ENCODE results near the gene POLE. TPM values are rescaled to one million over a fixed set of nuclear protein-coding genes. Genes with fewer than 3 reads are reported as not detected.

Gene POLE
- polyA plus RNA-seq, 1 of the 3 experiments (the other 2 are of a cell fraction) = 20.1 TPM

- Histone ChIP-seq H4K20me1 (ENCODE audit: insufficient read depth) (no peaks in the 10 kb centered on the region), H3K9ac (no peak overlapping the region), H3K9me3 (no peaks in the 10 kb centered on the region), H3K27ac (ENCODE audit: low read depth in 2 of 2, low read length in 1 of 2) (no peak overlapping the region), H3K4me2 (no peak overlapping the region), H3K4me1 (ENCODE audit: control insufficient read depth in 1 of 2, insufficient read depth in 2 of 2, low read depth in 1 of 2, low read length in 1 of 2) (no peaks in the 10 kb centered on the region), H3K27me3 (ENCODE audit: insufficient read depth) (no peaks in the 10 kb centered on the region), H3F3A (replicated peaks; ENCODE audit: insufficient read depth) (no peaks in the 10 kb centered on the region), H3K79me2 (ENCODE audit: insufficient read depth) (no peaks in the 10 kb centered on the region), H3K4me3 (ENCODE audit: low read depth in 2 of 2, low read length in 1 of 2) (no peak overlapping the region), H3K9me2 (no peaks in the 10 kb centered on the region), H2AFZ (ENCODE audit: low read depth) (no peak overlapping the region), H3K36me3 (replicated peaks in 1 of 2; ENCODE audit: control insufficient read depth in 1 of 2, insufficient read depth in 2 of 2, low read length in 1 of 2) (peaks cover 0 to 26% of the 10 kb centered on the region in 2 experiments)
- no peak for DNase-seq
- ChIA-PET POLR2A (no interaction called here), CTCF (interaction anchor here (1.2 to 4.5 kb wide), 2 partner anchors 24 to 216 kb away, joined by 3 to 18 read pairs; no protein-coding TSS in a partner anchor)
- TF ChIP-seq PBX3 (IDR thresholded peaks at IDR 0.05) = no peak
- no peak for TF ChIP-seq FOXM1 (IDR thresholded peaks at IDR 0.05; ENCODE audit: low read depth)
- no peak for TF ChIP-seq FOXJ3 (CRISPR knock-in tag; IDR thresholded peaks at IDR 0.05)
- no peak for TF ChIP-seq TCF12 (IDR thresholded peaks at IDR 0.05)
- TF ChIP-seq NRF1 (IDR thresholded peaks at IDR 0.05; ENCODE audit: low read depth, low read length) = no peak
- WGBS (ENCODE audit: low lambda C conversion rate) = 91% methylated on average over 6 of the region's 6 CpGs
Observed at GRCh38 chr12:132630672-132631071, 56.5 kb downstream of the POLE start.

- H3K4me3 ChIP-seq (ENCODE audit: low read depth in 2 of 2, low read length in 1 of 2) = no peak overlapping the region
- H3K9me3 ChIP-seq = no peaks in the 10 kb centered on the region
- peaks cover 0 to 17% of the 10 kb centered on the region in 2 experiments for H3K36me3 ChIP-seq (replicated peaks in 1 of 2; ENCODE audit: control insufficient read depth in 1 of 2, insufficient read depth in 2 of 2, low read length in 1 of 2)
- TF ChIP-seq JUND (IDR thresholded peaks at IDR 0.05) = no peak
- TF ChIP-seq EP300 (IDR thresholded peaks at IDR 0.05; ENCODE audit: borderline replicate concordance in 1 of 2, low read depth in 1 of 2, low read length in 1 of 2) = no peak
- no peak for TF ChIP-seq MAX (IDR thresholded peaks at IDR 0.05; ENCODE audit: low read depth)
- no peak for TF ChIP-seq FOXM1 (IDR thresholded peaks at IDR 0.05; ENCODE audit: low read depth)
- no peak overlapping the region for H3K9ac ChIP-seq
- no peaks in the 10 kb centered on the region for H3K4me1 ChIP-seq (ENCODE audit: control insufficient read depth in 1 of 2, insufficient read depth in 2 of 2, low read depth in 1 of 2, low read length in 1 of 2)
- DNase-seq = no peak
- ChIA-PET CTCF (interaction anchor here (0.9 to 4.5 kb wide), 6 partner anchors 8 to 214 kb away, joined by 3 to 18 read pairs (median 4); no protein-coding TSS in a partner anchor), POLR2A (interaction anchor here (0.6 kb wide), 1 partner anchor 86 kb away, joined by 4 read pairs; no protein-coding TSS in a partner anchor)
- H3K9me2 ChIP-seq = no peaks in the 10 kb centered on the region
- H4K20me1 ChIP-seq (ENCODE audit: insufficient read depth) = no peaks in the 10 kb centered on the region
- no peaks in the 10 kb centered on the region for H3K79me2 ChIP-seq (ENCODE audit: insufficient read depth)
- no peak overlapping the region for H3K4me2 ChIP-seq
- no peaks in the 10 kb centered on the region for H3K27me3 ChIP-seq (ENCODE audit: insufficient read depth)
- no peaks in the 10 kb centered on the region for H3F3A ChIP-seq (replicated peaks; ENCODE audit: insufficient read depth)
- no peak overlapping the region for H2AFZ ChIP-seq (ENCODE audit: low read depth)
- 96% methylated on average over 6 of the region's 6 CpGs for WGBS (ENCODE audit: low lambda C conversion rate)
- H3K27ac ChIP-seq (ENCODE audit: low read depth in 2 of 2, low read length in 1 of 2) = no peak overlapping the region
Observed at GRCh38 chr12:132629330-132629729, 57.8 kb downstream of the POLE start.

GRCh38 chr12:132625731-132626430 is 61.3 kb downstream of the POLE start:
- Histone ChIP-seq H3K9me3 (no peaks in the 10 kb centered on the region), H3F3A (replicated peaks; ENCODE audit: insufficient read depth) (no peaks in the 10 kb centered on the region), H3K9ac (no peak overlapping the region), H3K9me2 (no peaks in the 10 kb centered on the region), H3K27me3 (ENCODE audit: insufficient read depth) (no peaks in the 10 kb centered on the region), H3K36me3 (replicated peaks in 1 of 2; ENCODE audit: control insufficient read depth in 1 of 2, insufficient read depth in 2 of 2, low read length in 1 of 2) (peaks cover 0 to 6% of the 10 kb centered on the region in 2 experiments), H3K79me2 (ENCODE audit: insufficient read depth) (no peaks in the 10 kb centered on the region), H4K20me1 (ENCODE audit: insufficient read depth) (no peaks in the 10 kb centered on the region), H3K4me2 (no peak overlapping the region), H3K4me1 (ENCODE audit: control insufficient read depth in 1 of 2, insufficient read depth in 2 of 2, low read depth in 1 of 2, low read length in 1 of 2) (peaks cover 0 to 11% of the 10 kb centered on the region in 2 experiments; a peak in 2 of 4 replicates), H3K27ac (ENCODE audit: low read depth in 2 of 2, low read length in 1 of 2) (no peak overlapping the region), H3K4me3 (ENCODE audit: low read depth in 2 of 2, low read length in 1 of 2) (no peak overlapping the region), H2AFZ (ENCODE audit: low read depth) (no peak overlapping the region)
- no peak for DNase-seq
- ChIA-PET POLR2A (no interaction called here), CTCF (interaction anchor here (1.2 to 3.8 kb wide), 3 partner anchors 11 to 212 kb away, joined by 3 to 19 read pairs (median 9); no protein-coding TSS in a partner anchor)
- WGBS (ENCODE audit: low lambda C conversion rate) = over 99% methylated on average over 23 of the region's 24 CpGs
- TF ChIP-seq IRF3 (IDR thresholded peaks at IDR 0.05; ENCODE audit: low read depth, low read length) = no peak
- TF ChIP-seq MXI1 (IDR thresholded peaks at IDR 0.05; ENCODE audit: low read depth, low read length) = no peak
- no peak for TF ChIP-seq CHD2 (IDR thresholded peaks at IDR 0.05; ENCODE audit: low read length, partially characterized antibody)
- TF ChIP-seq NFIC (IDR thresholded peaks at IDR 0.05; ENCODE audit: borderline replicate concordance) = no peak
- TF ChIP-seq PBX3 (IDR thresholded peaks at IDR 0.05) = no peak
- TF ChIP-seq YY1 (IDR thresholded peaks at IDR 0.05; ENCODE audit: low read depth) = no peak
- TF ChIP-seq USF2 (IDR thresholded peaks at IDR 0.05; ENCODE audit: borderline replicate concordance, low read depth, low read length) = no peak
- TF ChIP-seq EP300 (IDR thresholded peaks at IDR 0.05; ENCODE audit: borderline replicate concordance in 1 of 2, low read depth in 1 of 2, low read length in 1 of 2) = no peak
- TF ChIP-seq POLR2AphosphoS5 (IDR thresholded peaks at IDR 0.05; ENCODE audit: low read depth, low read length) = no peak
- TF ChIP-seq TAF1 (IDR thresholded peaks at IDR 0.05; ENCODE audit: borderline replicate concordance, low read depth, low read length) = no peak
- TF ChIP-seq TEAD4 (IDR thresholded peaks at IDR 0.05; ENCODE audit: borderline replicate concordance, insufficient read depth) = no peak

Measured in SK-N-SH (cell line).